PC-3 (cell line): ENCODE results near the gene TRAPPC2L. TPM values are rescaled to one million over a fixed set of nuclear protein-coding genes. Genes with fewer than 3 reads are reported as not detected.

Source experiments
- ATAC-seq: fragments of 200-7000 bp; cut with Tn5 transposase; 2 replicates; pipeline ENCODE4 v1.9.1; 2020; ENCODE audit warnings: mild to moderate bottlenecking, moderate library complexity
- BruUV-seq: library from RNA; stranded (reverse); fragments of 400-500 nt; replicated peaks from 2 replicates; lab custom pipeline; 2021; lab: Mats Ljungman, UMichigan
- CTCF ChIA-PET: fragments of 300-600 bp; sonication (Branson Sonifier 250); formaldehyde crosslinking; loops from one replicate; lab custom pipeline; 2022; ENCODE audit warnings: antibody characterized with exemption; lab: Charles Lee
- POLR2A ChIA-PET: fragments of 300-600 bp; sonication (Branson Sonifier 250); formaldehyde crosslinking; loops from one replicate; lab custom pipeline; 2022; ENCODE audit warnings: antibody characterized with exemption; ENCODE audit not compliant: unreplicated experiment; lab: Charles Lee
- DNase-seq: peaks from one replicate; pipeline ENCODE4 v3.0.0-alpha.2; 2015
- H2AFZ ChIP-seq: fragments of 300-600 bp; sonication (generic); 2 replicates; pipeline ENCODE4 v1.6.0; 2016; ENCODE audit warnings: antibody characterized with exemption, low read length
- H3F3A ChIP-seq: fragments of 300-600 bp; sonication (generic); one replicate; pipeline ENCODE4 v1.6.0; 2017; ENCODE audit warnings: antibody characterized with exemption, low read length, control low read depth, mild to moderate bottlenecking; ENCODE audit not compliant: unreplicated experiment
- H3K27ac ChIP-seq: fragments of 300-600 bp; sonication (generic); 2 replicates; pipeline ENCODE4 v1.5.1; 2016; ENCODE audit warnings: mild to moderate bottlenecking, low read length
- H3K27me3 ChIP-seq: fragments of 300-600 bp; sonication (generic); 2 replicates; pipeline ENCODE4 v1.6.1; 2016; ENCODE audit warnings: low read length, mixed read lengths
- H3K36me3 ChIP-seq: fragments of 300-600 bp; sonication (generic); 2 replicates; pipeline ENCODE4 v1.6.1; 2016; ENCODE audit warnings: low read depth, mixed run types, low read length, mixed read lengths
- H3K4me1 ChIP-seq: fragments of 300-600 bp; sonication (generic); 2 replicates; pipeline ENCODE4 v1.5.1; 2016; ENCODE audit warnings: low read length; ENCODE audit not compliant: insufficient read depth
- H3K4me2 ChIP-seq: fragments of 300-600 bp; sonication (generic); 2 replicates; pipeline ENCODE4 v1.6.0; 2016; ENCODE audit warnings: low read length
- H3K4me3 ChIP-seq: fragments of 300-600 bp; sonication (generic); 2 replicates; pipeline ENCODE4 v1.5.1; 2016; ENCODE audit warnings: mild to moderate bottlenecking, low read length, mixed read lengths
- H3K79me2 ChIP-seq: fragments of 300-600 bp; sonication (generic); 2 replicates; pipeline ENCODE4 v1.6.1; 2017; ENCODE audit warnings: low read length, mixed read lengths
- H3K9ac ChIP-seq: fragments of 300-600 bp; sonication (generic); 2 replicates; pipeline ENCODE4 v1.6.0; 2016; ENCODE audit warnings: mild to moderate bottlenecking, low read length
- H3K9me2 ChIP-seq: fragments of 300-600 bp; sonication (generic); replicated peaks from 2 replicates; pipeline ENCODE4 v1.6.1; 2016; ENCODE audit warnings: mixed run types, low read length, mixed read lengths
- H3K9me3 ChIP-seq: fragments of 300-600 bp; sonication (generic); 2 replicates; pipeline ENCODE4 v1.6.1; 2016; ENCODE audit warnings: low read length, mixed read lengths
- H4K20me1 ChIP-seq: fragments of 300-600 bp; sonication (generic); 2 replicates; pipeline ENCODE4 v1.6.1; 2016; ENCODE audit warnings: low read length, mixed read lengths
- EZH2 ChIP-seq: fragments of 300-600 bp; sonication (generic); IDR thresholded peaks from one replicate; pipeline ENCODE4 v1.6.1; 2017; ENCODE audit warnings: antibody characterized with exemption, mild to moderate bottlenecking, low read length; ENCODE audit not compliant: unreplicated experiment
- EZH2phosphoT487 ChIP-seq: fragments of 300-600 bp; sonication (generic); IDR thresholded peaks from 2 replicates; pipeline ENCODE4 v1.6.1; 2018; ENCODE audit warnings: mild to moderate bottlenecking, antibody characterized with exemption, low read length, borderline replicate concordance
- intact Hi-C: fragments of 100-400 bp; cut with micrococcal nuclease; formaldehyde crosslinking; loops from 2 replicates; pipeline ENCODE4 v1.9.0; 2023
- total RNA-seq: library from RNA; depleted of rRNA; stranded (reverse); fragments of >200 nt; gene quantifications from 2 replicates; pipeline ENCODE4 v1.2.3, GENCODE V29; 2014
- TF ChIP-seq, protein P1 (sequence below): fragments of 300-600 bp; sonication (generic); conservative IDR thresholded peaks from 2 replicates; pipeline ENCODE4 v1.5.1; 2017; ENCODE audit warnings: antibody characterized with exemption, low read depth, mild to moderate bottlenecking, low read length

TRAPPC2L gene
- total RNA-seq, 1 experiment from 2014 or later = 77.5 TPM

GRCh38 chr16:88836791-88837190, 20.1 kb upstream of the TRAPPC2L start:
- TF ChIP-seq EZH2 (no peak), EZH2phosphoT487 (no peak)
- TF ChIP-seq, protein P1, sequence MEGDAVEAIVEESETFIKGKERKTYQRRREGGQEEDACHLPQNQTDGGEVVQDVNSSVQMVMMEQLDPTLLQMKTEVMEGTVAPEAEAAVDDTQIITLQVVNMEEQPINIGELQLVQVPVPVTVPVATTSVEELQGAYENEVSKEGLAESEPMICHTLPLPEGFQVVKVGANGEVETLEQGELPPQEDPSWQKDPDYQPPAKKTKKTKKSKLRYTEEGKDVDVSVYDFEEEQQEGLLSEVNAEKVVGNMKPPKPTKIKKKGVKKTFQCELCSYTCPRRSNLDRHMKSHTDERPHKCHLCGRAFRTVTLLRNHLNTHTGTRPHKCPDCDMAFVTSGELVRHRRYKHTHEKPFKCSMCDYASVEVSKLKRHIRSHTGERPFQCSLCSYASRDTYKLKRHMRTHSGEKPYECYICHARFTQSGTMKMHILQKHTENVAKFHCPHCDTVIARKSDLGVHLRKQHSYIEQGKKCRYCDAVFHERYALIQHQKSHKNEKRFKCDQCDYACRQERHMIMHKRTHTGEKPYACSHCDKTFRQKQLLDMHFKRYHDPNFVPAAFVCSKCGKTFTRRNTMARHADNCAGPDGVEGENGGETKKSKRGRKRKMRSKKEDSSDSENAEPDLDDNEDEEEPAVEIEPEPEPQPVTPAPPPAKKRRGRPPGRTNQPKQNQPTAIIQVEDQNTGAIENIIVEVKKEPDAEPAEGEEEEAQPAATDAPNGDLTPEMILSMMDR = no peak
- POLR2A ChIA-PET = no interaction called here
- BruUV-seq = no TSS peak

GRCh38 chr16:88837806-88838205, 19.1 kb upstream of the TRAPPC2L start:
- no peak overlapping the region for H3K9ac ChIP-seq
- ChIA-PET POLR2A (no interaction called here), CTCF (no interaction called here)
- H3K4me3 ChIP-seq = no peak overlapping the region
- ATAC-seq (no peak), DNase-seq (no peak)
- H3K9me2 ChIP-seq = no peaks in the 10 kb centered on the region
- H3K4me1 ChIP-seq = no peaks in the 10 kb centered on the region
- H4K20me1 ChIP-seq = no peaks in the 10 kb centered on the region
- H3K4me2 ChIP-seq = no peak overlapping the region
- TF ChIP-seq, protein P1 = no peak
- TF ChIP-seq EZH2 = no peak
- no peak for TF ChIP-seq EZH2phosphoT487
- H3K27ac ChIP-seq = no peak overlapping the region
- intact Hi-C loops = no loop called here
- H3F3A ChIP-seq = no peaks in the 10 kb centered on the region
- no peak overlapping the region for H2AFZ ChIP-seq
- no peaks in the 10 kb centered on the region for H3K27me3 ChIP-seq
- no TSS peak for BruUV-seq
- no peaks in the 10 kb centered on the region for H3K9me3 ChIP-seq
- no peaks in the 10 kb centered on the region for H3K79me2 ChIP-seq
- no peaks in the 10 kb centered on the region for H3K36me3 ChIP-seq

More at GRCh38 chr16:88836791-88837190, 20.1 kb upstream of the TRAPPC2L start:
- H3K4me2 ChIP-seq = no peak overlapping the region
- DNase-seq = no peak
- no peaks in the 10 kb centered on the region for H3K27me3 ChIP-seq
- no peak for ATAC-seq
- no peak overlapping the region for H3K9ac ChIP-seq
- no peaks in the 10 kb centered on the region for H3K9me3 ChIP-seq
- H3K79me2 ChIP-seq = no peaks in the 10 kb centered on the region
- H4K20me1 ChIP-seq = no peaks in the 10 kb centered on the region
- CTCF ChIA-PET = no interaction called here
- H3K27ac ChIP-seq = no peak overlapping the region
- no peaks in the 10 kb centered on the region for H3K4me1 ChIP-seq
- H3K4me3 ChIP-seq = no peak overlapping the region
- no peaks in the 10 kb centered on the region for H3F3A ChIP-seq
- H2AFZ ChIP-seq = no peak overlapping the region
- H3K36me3 ChIP-seq = no peaks in the 10 kb centered on the region
- H3K9me2 ChIP-seq = no peaks in the 10 kb centered on the region
- intact Hi-C loops = no loop called here

GRCh38 chr16:88838566-88838965, 18.4 kb upstream of the TRAPPC2L start:
- no peak for ATAC-seq
- intact Hi-C loops = no loop called here
- H3K4me1 ChIP-seq = no peaks in the 10 kb centered on the region
- no peak overlapping the region for H3K4me2 ChIP-seq
- TF ChIP-seq EZH2 = no peak
- TF ChIP-seq, protein P1 = no peak
- TF ChIP-seq EZH2phosphoT487 = no peak
- no peaks in the 10 kb centered on the region for H3K36me3 ChIP-seq
- no peak overlapping the region for H3K4me3 ChIP-seq
- H3K9me3 ChIP-seq = no peaks in the 10 kb centered on the region
- BruUV-seq = no TSS peak
- ChIA-PET CTCF (no interaction called here), POLR2A (no interaction called here)
- no peak overlapping the region for H3K27ac ChIP-seq
- no peak overlapping the region for H3K9ac ChIP-seq
- no peaks in the 10 kb centered on the region for H4K20me1 ChIP-seq
- no peak for DNase-seq
- no peaks in the 10 kb centered on the region for H3F3A ChIP-seq
- H2AFZ ChIP-seq = no peak overlapping the region
- no peaks in the 10 kb centered on the region for H3K79me2 ChIP-seq
- H3K9me2 ChIP-seq = no peaks in the 10 kb centered on the region
- H3K27me3 ChIP-seq = no peaks in the 10 kb centered on the region
